Subcutaneous abdominal adipose tissue (tissue), 5 donors: ENCODE data around the gene PEA15.
A peak's percentile ranks its signal among the peaks of the same experiment; 100 is the strongest.

Experiments
- H3K27ac ChIP-seq: one replicate; pipeline ENCODE4 v1.7.0; 2013; ENCODE audit warnings: low read depth, mild to moderate bottlenecking, inconsistent platforms, low read length, moderate library complexity
- H3K27me3 ChIP-seq, 5 donors: one replicate each; pipeline ENCODE4 v1.7.0; 2013; ENCODE audit warnings: low read length in 5 of 5, inconsistent platforms in 1 of 5; ENCODE audit not compliant: control insufficient read depth in 5 of 5, insufficient read depth in 4 of 5
- H3K36me3 ChIP-seq, 5 donors: one replicate each; pipeline ENCODE4 v1.7.0; 2013; ENCODE audit warnings: low read length in 5 of 5; ENCODE audit not compliant: control insufficient read depth in 5 of 5, insufficient read depth in 5 of 5
- H3K4me1 ChIP-seq, 5 donors: one replicate each; pipeline ENCODE4 v1.7.0; 2013; ENCODE audit warnings: low read length in 5 of 5, mild to moderate bottlenecking in 3 of 5, moderate library complexity in 1 of 5; ENCODE audit not compliant: control insufficient read depth in 5 of 5, insufficient read depth in 5 of 5
- H3K4me3 ChIP-seq, 5 donors: one replicate each; pipeline ENCODE4 v1.7.0; 2013; ENCODE audit warnings: low read length in 5 of 5, low read depth in 1 of 5
- H3K9ac ChIP-seq, 5 donors: one replicate each; pipeline ENCODE4 v1.7.0; 2013; ENCODE audit warnings: low read length in 5 of 5, mild to moderate bottlenecking in 4 of 5, moderate library complexity in 3 of 5
- H3K9me3 ChIP-seq, 5 donors: one replicate each; pipeline ENCODE4 v1.7.0; 2013; ENCODE audit warnings: low read length in 5 of 5; ENCODE audit not compliant: control insufficient read depth in 5 of 5
- donor health status: healthy.
- donor health status: healthy.
- donor health status: healthy.
- donor health status: healthy.
- donor health status: healthy.

Gene PEA15

DNA sequence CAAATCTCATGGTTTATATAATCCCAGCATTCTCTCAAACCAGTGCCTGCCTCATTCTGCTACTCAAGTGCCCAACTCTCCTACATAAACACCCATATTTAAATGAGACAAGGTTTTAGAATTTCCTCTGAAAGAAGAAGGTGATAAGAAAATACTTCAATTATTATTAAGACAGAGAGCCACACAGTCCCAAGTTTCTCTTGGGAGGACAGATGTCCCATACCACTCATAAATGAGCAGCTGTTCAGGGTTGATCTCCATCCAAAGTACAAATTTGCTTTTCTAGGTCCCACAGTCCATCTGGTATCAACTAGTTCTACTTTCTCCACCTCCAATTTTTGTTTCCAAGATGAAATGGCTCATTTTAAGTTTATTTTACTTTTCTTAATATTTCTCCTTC is 45.8 kb downstream of the PEA15 start:
- H3K9ac ChIP-seq = no peak overlapping the region
- H3K27ac ChIP-seq = no peak overlapping the region
- peaks cover 2 to 8% (median 4%) of the 10 kb centered on the region in 5 donors for H3K4me1 ChIP-seq
- H3K4me3 ChIP-seq = no peak overlapping the region
- peaks cover 0 to 5% (median 0%) of the 10 kb centered on the region in 5 donors for H3K36me3 ChIP-seq
- no peaks in the 10 kb centered on the region for H3K27me3 ChIP-seq
- H3K9me3 ChIP-seq = no peaks in the 10 kb centered on the region

- Histone ChIP-seq H3K27me3 (no peaks in the 10 kb centered on the region), H3K9me3 (no peaks in the 10 kb centered on the region), H3K36me3 (peaks cover 0 to 5% (median 0%) of the 10 kb centered on the region in 5 donors), H3K4me3 (no peak overlapping the region), H3K9ac (peak overlapping the region in 2 of 5 donors; percentile 13), H3K27ac (peak overlapping the region; percentile 75), H3K4me1 (peaks cover 3 to 16% (median 10%) of the 10 kb centered on the region in 5 donors)
These were observed 46.7 kb downstream of the PEA15 start for GRCh38 chr1:160251687-160252526.

- Histone ChIP-seq H3K9me3 (no peaks in the 10 kb centered on the region), H3K4me1 (peaks cover 6 to 33% (median 23%) of the 10 kb centered on the region in 5 donors), H3K4me3 (no peak overlapping the region), H3K27me3 (no peaks in the 10 kb centered on the region), H3K9ac (no peak overlapping the region), H3K36me3 (peaks cover 0 to 7% (median 0%) of the 10 kb centered on the region in 5 donors), H3K27ac (peak overlapping the region; percentile 65)
These were observed 50.7 kb downstream of the PEA15 start for GRCh38 chr1:160255781-160256300.

- no peak overlapping the region for H3K4me3 ChIP-seq
- peak overlapping the region; percentile 65 for H3K27ac ChIP-seq
- peaks cover 0 to 4% (median 0%) of the 10 kb centered on the region in 5 donors for H3K36me3 ChIP-seq
- H3K27me3 ChIP-seq = no peaks in the 10 kb centered on the region
- no peak overlapping the region for H3K9ac ChIP-seq
- peaks cover 7 to 40% (median 29%) of the 10 kb centered on the region in 5 donors for H3K4me1 ChIP-seq
- no peaks in the 10 kb centered on the region for H3K9me3 ChIP-seq
These were observed 51.3 kb downstream of the PEA15 start for GRCh38 chr1:160256396-160257046.

DNA sequence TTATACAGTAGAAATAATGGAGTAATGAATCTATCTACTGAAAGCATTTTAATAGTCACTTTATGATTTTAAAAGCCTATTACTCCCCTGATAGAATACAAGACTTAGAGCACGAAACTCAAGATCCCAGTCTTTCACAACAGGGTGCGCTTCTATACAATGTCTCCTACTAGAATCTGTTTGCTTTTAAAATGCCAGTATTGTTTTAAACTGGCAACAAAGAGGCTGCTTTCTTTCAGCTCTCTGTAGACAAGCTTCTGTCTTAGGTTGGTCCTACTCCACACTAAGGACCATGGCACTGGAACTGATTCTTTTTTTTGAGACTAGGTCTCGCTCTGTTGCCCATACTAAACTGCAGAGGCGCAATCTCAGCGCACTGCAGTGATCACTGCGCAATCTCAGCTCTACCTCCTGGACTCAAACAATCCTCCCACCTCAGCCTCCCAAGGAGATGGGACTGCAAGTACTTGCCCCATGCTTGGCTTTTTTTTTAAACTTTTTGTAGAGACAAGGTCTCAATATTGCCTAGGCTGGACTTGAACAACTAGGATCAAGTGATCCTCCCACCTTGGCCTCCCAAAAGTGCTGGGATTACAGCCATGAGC is 52.3 kb downstream of the PEA15 start:
- Histone ChIP-seq H3K4me3 (no peak overlapping the region), H3K36me3 (peaks cover 0 to 4% (median 0%) of the 10 kb centered on the region in 5 donors), H3K4me1 (peaks cover 4 to 40% (median 30%) of the 10 kb centered on the region in 5 donors), H3K9me3 (no peaks in the 10 kb centered on the region), H3K9ac (no peak overlapping the region), H3K27ac (peak overlapping the region; percentile 65), H3K27me3 (no peaks in the 10 kb centered on the region)

DNA sequence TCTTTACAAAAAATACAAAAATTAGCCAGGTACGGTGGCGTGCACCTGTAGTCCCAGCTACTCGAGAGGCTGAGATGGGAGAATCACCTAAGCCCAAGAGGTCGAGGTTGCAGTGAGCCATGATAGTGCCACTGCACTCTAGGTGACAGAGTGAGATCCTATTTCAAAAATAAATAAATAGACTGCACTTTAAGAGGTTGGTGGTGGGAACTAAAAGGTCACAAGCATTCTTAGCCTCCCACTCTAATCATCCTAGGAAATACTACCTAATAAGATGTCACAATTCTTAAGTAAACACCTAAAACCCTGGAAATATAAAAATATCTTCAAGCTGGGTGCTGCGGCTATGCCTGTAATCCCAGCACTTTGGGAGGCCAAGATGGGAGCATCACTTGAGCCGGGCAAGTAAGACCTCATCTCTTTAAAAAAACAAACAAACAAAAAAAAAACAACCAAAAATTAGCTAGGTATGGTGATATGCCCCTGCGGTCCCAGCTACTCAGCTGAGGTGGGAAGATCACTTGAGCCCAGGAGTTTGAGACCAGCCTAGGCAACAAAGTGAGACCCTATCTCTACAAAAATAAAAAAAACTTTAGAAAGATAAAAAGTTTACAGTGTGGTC is 53.1 kb downstream of the PEA15 start:
- H3K27me3 ChIP-seq = no peaks in the 10 kb centered on the region
- H3K9me3 ChIP-seq = no peaks in the 10 kb centered on the region
- no peak overlapping the region for H3K4me3 ChIP-seq
- H3K36me3 ChIP-seq = peaks cover 0 to 4% (median 0%) of the 10 kb centered on the region in 5 donors
- no peak overlapping the region for H3K9ac ChIP-seq
- H3K4me1 ChIP-seq = peaks cover 4 to 47% (median 35%) of the 10 kb centered on the region in 5 donors
- H3K27ac ChIP-seq = no peak overlapping the region

DNA sequence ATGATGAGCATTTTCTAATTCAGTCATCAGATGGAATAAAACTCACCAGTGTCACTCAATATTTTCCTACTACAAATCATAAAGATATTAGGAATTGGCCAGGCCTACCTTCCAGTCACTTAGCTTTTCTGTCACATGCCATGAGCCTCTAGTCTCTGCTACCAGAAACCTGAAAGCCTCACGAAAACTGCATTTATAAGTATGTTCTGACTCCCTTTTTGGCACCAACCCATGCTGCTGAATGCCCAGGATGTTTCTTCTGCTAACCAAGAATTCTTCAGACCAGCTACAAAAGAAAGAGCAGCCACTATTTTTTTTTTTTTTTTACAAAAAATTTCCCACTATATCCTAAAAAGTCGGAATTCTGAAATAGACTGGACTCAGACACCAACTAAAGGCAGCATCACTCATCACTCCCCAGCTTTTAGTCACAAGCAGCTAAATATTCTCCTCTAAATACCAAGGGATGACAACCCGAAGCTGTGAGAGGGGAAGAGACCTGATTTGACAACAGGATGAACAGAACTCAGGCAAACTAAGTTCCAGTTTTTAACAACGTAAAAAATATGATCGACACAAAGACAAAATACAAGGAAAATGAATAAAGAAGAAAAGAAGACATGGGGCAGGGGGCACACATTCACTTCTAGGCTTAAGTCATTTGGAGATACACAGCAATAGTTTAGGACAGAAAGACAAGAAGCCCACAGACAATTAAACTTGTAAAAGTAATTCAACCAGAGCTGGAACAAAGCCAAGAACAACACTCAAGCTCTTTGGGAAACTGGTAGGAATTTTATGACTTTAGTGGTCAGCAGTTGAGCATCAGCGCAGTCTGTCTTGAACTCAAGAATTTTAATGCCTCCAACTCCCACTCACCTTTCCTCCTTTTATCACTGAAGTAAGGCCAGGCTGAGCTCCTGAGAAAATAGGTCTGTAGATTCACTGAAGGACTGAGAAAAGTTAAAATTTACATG is 55.5 kb downstream of the PEA15 start:
- Histone ChIP-seq H3K9ac (peak overlapping the region; percentile 57 to 100 (median 97)), H3K27me3 (no peaks in the 10 kb centered on the region), H3K9me3 (no peaks in the 10 kb centered on the region), H3K27ac (peak overlapping the region; percentile 99), H3K36me3 (peaks cover 0 to 2% (median 0%) of the 10 kb centered on the region in 5 donors), H3K4me3 (peak overlapping the region; percentile 92 to 99 (median 98)), H3K4me1 (peaks cover 4 to 47% (median 35%) of the 10 kb centered on the region in 5 donors)

- Histone ChIP-seq H3K9me3 (no peaks in the 10 kb centered on the region), H3K36me3 (peaks cover 0 to 2% (median 0%) of the 10 kb centered on the region in 5 donors), H3K9ac (peak overlapping the region; percentile 57 to 100 (median 97)), H3K4me1 (peaks cover 4 to 40% (median 31%) of the 10 kb centered on the region in 5 donors), H3K27ac (peak overlapping the region; percentile 99), H3K4me3 (peak overlapping the region; percentile 92 to 99 (median 98)), H3K27me3 (no peaks in the 10 kb centered on the region)
These were observed 56.3 kb downstream of the PEA15 start for GRCh38 chr1:160261556-160261892.
